Astrocyte (in vitro differentiated cells and primary cell): Measurements from ENCODE around the gene NFILZ. TPM values are rescaled to one million over a fixed set of nuclear protein-coding genes. Genes with fewer than 3 reads are reported as not detected.
A peak's percentile ranks its signal among the peaks of the same experiment; 100 is the strongest.

Experiments
- DNase-seq: peaks from one replicate; pipeline ENCODE4 v3.0.0-alpha.2; 2010; ENCODE audit warnings: low read depth
- FAIRE-seq: peaks from 2 replicates; lab custom pipeline; 2011; peaks lifted over from hg19 to GRCh38; lab: Jason Lieb, UNC
- H2AFZ ChIP-seq: 2 replicates; pipeline ENCODE4 v1.6.0; 2012; ENCODE audit warnings: low read depth, low read length, inconsistent platforms
- H3K27ac ChIP-seq: 2 replicates; pipeline ENCODE4 v1.5.1; 2011; ENCODE audit warnings: low read depth, low read length, inconsistent platforms
- H3K27me3 ChIP-seq: 2 replicates; pipeline ENCODE4 v1.6.0; 2011; ENCODE audit warnings: low read length, inconsistent platforms; ENCODE audit not compliant: insufficient read depth
- H3K36me3 ChIP-seq: 2 replicates; pipeline ENCODE4 v1.5.1; 2011; ENCODE audit warnings: low read length, inconsistent platforms; ENCODE audit not compliant: insufficient read depth
- H3K4me1 ChIP-seq: 2 replicates; pipeline ENCODE4 v1.5.1; 2011; ENCODE audit warnings: low read length, inconsistent platforms; ENCODE audit not compliant: insufficient read depth
- H3K4me2 ChIP-seq: 2 replicates; pipeline ENCODE4 v1.6.0; 2012; ENCODE audit warnings: low read length, inconsistent platforms
- H3K4me3 ChIP-seq: 2 replicates; pipeline ENCODE4 v1.5.1; 2011; ENCODE audit warnings: low read depth, mild to moderate bottlenecking, low read length, inconsistent platforms; ENCODE audit not compliant: insufficient read depth
- H3K79me2 ChIP-seq: 2 replicates; pipeline ENCODE4 v1.6.0; 2012; ENCODE audit warnings: mild to moderate bottlenecking, low read length, inconsistent platforms; ENCODE audit not compliant: insufficient read depth
- H3K9ac ChIP-seq: 2 replicates; pipeline ENCODE4 v1.6.0; 2012; ENCODE audit warnings: mild to moderate bottlenecking, low read length, inconsistent platforms
- H3K9me3 ChIP-seq: 2 replicates; pipeline ENCODE4 v1.5.1; 2012; ENCODE audit warnings: low read depth, mild to moderate bottlenecking, low read length, inconsistent platforms; ENCODE audit not compliant: insufficient read depth
- H4K20me1 ChIP-seq: 2 replicates; pipeline ENCODE4 v1.6.0; 2012; ENCODE audit warnings: low read length, inconsistent platforms; ENCODE audit not compliant: insufficient read depth
- H3K27ac Mint-ChIP-seq: one replicate; pipeline ENCODE4 v1.8.0; 2021; ENCODE audit warnings: mild to moderate bottlenecking, mixed read lengths; ENCODE audit not compliant: unreplicated experiment
- H3K27me3 Mint-ChIP-seq: one replicate; pipeline ENCODE4 v1.8.0; 2021; ENCODE audit warnings: low read depth, mixed read lengths; ENCODE audit not compliant: unreplicated experiment
- H3K36me3 Mint-ChIP-seq: one replicate; pipeline ENCODE4 v1.8.0; 2021; ENCODE audit warnings: low read depth, mixed read lengths; ENCODE audit not compliant: unreplicated experiment
- H3K4me1 Mint-ChIP-seq: one replicate; pipeline ENCODE4 v1.8.0; 2021; ENCODE audit warnings: low read depth, mixed read lengths; ENCODE audit not compliant: unreplicated experiment
- H3K4me3 Mint-ChIP-seq: one replicate; pipeline ENCODE4 v1.8.0; 2021; ENCODE audit warnings: mild to moderate bottlenecking, moderate library complexity, mixed read lengths; ENCODE audit not compliant: unreplicated experiment
- H3K9me3 Mint-ChIP-seq: one replicate; pipeline ENCODE4 v1.8.0; 2021; ENCODE audit warnings: mild to moderate bottlenecking, mixed read lengths; ENCODE audit not compliant: unreplicated experiment
- CTCF ChIP-seq: IDR thresholded peaks from 2 replicates; pipeline ENCODE4 v1.5.1; 2011; ENCODE audit warnings: low read depth, mild to moderate bottlenecking, inconsistent platforms, low read length, moderate library complexity; ENCODE audit not compliant: insufficient read depth
- EZH2 ChIP-seq: IDR thresholded peaks from 2 replicates; pipeline ENCODE4 v1.6.1; 2012; ENCODE audit warnings: mild to moderate bottlenecking, low read length, inconsistent platforms; ENCODE audit not compliant: insufficient read depth
- total RNA-seq: library from RNA; stranded (reverse); gene quantifications from 2 replicates; pipeline ENCODE4 v1.2.1, GENCODE V29; 2021

The NFILZ gene
- total RNA-seq, 1 donor from 2014 or later = not detected

GRCh38 chr19:8612807-8613171 lies 17.6 kb upstream of the NFILZ start:
- H4K20me1 ChIP-seq = peaks cover 12% of the 10 kb centered on the region
- H3K27ac Mint-ChIP-seq = no peak overlapping the region
- peaks cover 9% of the 10 kb centered on the region for H3K4me1 Mint-ChIP-seq
- H3K9ac ChIP-seq = no peak overlapping the region
- H3K4me2 ChIP-seq = no peak overlapping the region
- H3K9me3 ChIP-seq = no peaks in the 10 kb centered on the region
- H3K4me3 Mint-ChIP-seq = no peak overlapping the region
- TF ChIP-seq EZH2 = no peak
- TF ChIP-seq CTCF = no peak
- DNase-seq (no peak), FAIRE-seq (no peak)
- H2AFZ ChIP-seq = no peak overlapping the region
- H3K4me1 ChIP-seq = peaks cover 31% of the 10 kb centered on the region
- no peaks in the 10 kb centered on the region for H3K27me3 Mint-ChIP-seq
- no peaks in the 10 kb centered on the region for H3K36me3 ChIP-seq
- H3K27ac ChIP-seq = no peak overlapping the region
- H3K79me2 ChIP-seq = peaks cover 23% of the 10 kb centered on the region
- H3K9me3 Mint-ChIP-seq = no peaks in the 10 kb centered on the region
- H3K36me3 Mint-ChIP-seq = peaks cover 5% of the 10 kb centered on the region
- no peak overlapping the region for H3K4me3 ChIP-seq
- no peaks in the 10 kb centered on the region for H3K27me3 ChIP-seq

- peaks cover 18% of the 10 kb centered on the region for H3K4me1 ChIP-seq
- Mint-ChIP-seq H3K36me3 (no peaks in the 10 kb centered on the region), H3K4me3 (no peak overlapping the region), H3K4me1 (no peaks in the 10 kb centered on the region), H3K27ac (no peak overlapping the region), H3K27me3 (no peaks in the 10 kb centered on the region), H3K9me3 (no peaks in the 10 kb centered on the region)
- no peak overlapping the region for H3K27ac ChIP-seq
- H3K4me2 ChIP-seq = no peak overlapping the region
- H3K9ac ChIP-seq = no peak overlapping the region
- no peak overlapping the region for H3K4me3 ChIP-seq
- H3K79me2 ChIP-seq = peaks cover 8% of the 10 kb centered on the region
- TF ChIP-seq CTCF = no peak
- TF ChIP-seq EZH2 = no peak
- FAIRE-seq = no peak
- DNase-seq = no peak
- no peaks in the 10 kb centered on the region for H3K36me3 ChIP-seq
- H3K9me3 ChIP-seq = no peaks in the 10 kb centered on the region
- H2AFZ ChIP-seq = no peak overlapping the region
- no peaks in the 10 kb centered on the region for H4K20me1 ChIP-seq
- H3K27me3 ChIP-seq = no peaks in the 10 kb centered on the region
Measured at GRCh38 chr19:8614455-8614854, 16.0 kb upstream of the NFILZ start.

GRCh38 chr19:8615024-8615423 lies 15.4 kb upstream of the NFILZ start:
- peak; percentile 54 for DNase-seq
- no peaks in the 10 kb centered on the region for H3K9me3 Mint-ChIP-seq
- Histone ChIP-seq H3K79me2 (peaks cover 3% of the 10 kb centered on the region), H3K36me3 (no peaks in the 10 kb centered on the region), H2AFZ (peak overlapping the region; percentile 47), H3K4me3 (no peak overlapping the region), H3K9me3 (no peaks in the 10 kb centered on the region), H3K9ac (peak overlapping the region; percentile 55), H3K27me3 (no peaks in the 10 kb centered on the region), H3K4me1 (peaks cover 13% of the 10 kb centered on the region), H3K27ac (peak overlapping the region; percentile 55), H3K4me2 (peak overlapping the region; percentile 29), H4K20me1 (no peaks in the 10 kb centered on the region)
- H3K27me3 Mint-ChIP-seq = no peaks in the 10 kb centered on the region
- no peak for FAIRE-seq
- no peaks in the 10 kb centered on the region for H3K36me3 Mint-ChIP-seq
- TF ChIP-seq EZH2 (no peak), CTCF (no peak)
- no peak overlapping the region for H3K4me3 Mint-ChIP-seq
- no peaks in the 10 kb centered on the region for H3K4me1 Mint-ChIP-seq
- H3K27ac Mint-ChIP-seq = no peak overlapping the region
